GM19193 (cell line): ENCODE results near the gene HS2ST1.

Experiments
- POLR2A ChIP-seq: IDR thresholded peaks from 4 replicates; pipeline ENCODE4 v1.6.1; 2011; ENCODE audit not compliant: insufficient read depth, insufficient read length; ENCODE audit errors: extremely low read depth

Gene HS2ST1

DNA sequence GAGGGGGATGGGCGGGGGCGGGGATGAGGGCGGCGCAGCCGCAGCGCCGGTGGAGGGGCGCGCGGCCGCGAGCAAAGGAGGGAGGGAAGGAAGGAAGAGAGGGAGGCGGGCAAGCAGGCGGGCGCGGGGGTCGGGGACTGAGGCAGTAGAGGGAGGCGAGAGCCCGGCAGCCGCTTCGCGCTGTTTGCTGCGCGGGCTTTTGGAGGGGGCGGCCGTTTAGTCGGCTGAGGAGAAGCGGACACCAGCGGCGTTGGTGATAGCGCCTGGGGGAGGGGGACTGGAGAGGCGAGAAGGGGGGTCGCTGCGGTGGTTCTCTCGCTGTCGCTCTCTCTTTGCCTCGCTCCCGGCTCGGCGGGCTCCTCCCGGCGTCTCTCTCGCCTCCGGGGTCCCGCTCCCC is at the start of gene HS2ST1:
Gene HS2ST1, plus strand, starts transcription at position 35 of the 397 bp plus-strand sequence.
- peak; percentile 71 for TF ChIP-seq POLR2A

GRCh38 chr1:86865973-86866637 is 48.3 kb upstream of the HS2ST1 start:
- TF ChIP-seq POLR2A: no peak

DNA sequence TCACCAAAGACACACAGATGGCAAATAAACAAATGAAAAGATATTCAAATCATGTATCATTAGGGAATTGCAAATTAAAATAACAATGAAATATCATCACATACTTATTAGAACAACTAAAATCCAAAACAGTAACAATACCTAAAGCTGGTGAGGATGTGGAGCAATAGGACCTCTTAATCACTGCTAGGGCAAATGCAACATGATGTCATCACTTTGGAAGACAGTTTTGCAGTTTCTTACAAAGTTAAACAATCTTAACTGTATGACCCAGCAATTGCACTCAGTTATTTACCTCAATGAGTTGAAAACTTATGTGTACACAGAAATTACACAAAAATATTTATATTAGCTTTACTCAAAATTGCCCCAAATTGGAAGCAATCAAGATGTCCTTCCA is 47.8 kb upstream of the HS2ST1 start:
- TF ChIP-seq POLR2A: no peak

- no peak for TF ChIP-seq POLR2A
These were observed 46.0 kb upstream of the HS2ST1 start for GRCh38 chr1:86868477-86868876.

GRCh38 chr1:86871001-86871400 is 43.4 kb upstream of the HS2ST1 start:
- TF ChIP-seq POLR2A: no peak

DNA sequence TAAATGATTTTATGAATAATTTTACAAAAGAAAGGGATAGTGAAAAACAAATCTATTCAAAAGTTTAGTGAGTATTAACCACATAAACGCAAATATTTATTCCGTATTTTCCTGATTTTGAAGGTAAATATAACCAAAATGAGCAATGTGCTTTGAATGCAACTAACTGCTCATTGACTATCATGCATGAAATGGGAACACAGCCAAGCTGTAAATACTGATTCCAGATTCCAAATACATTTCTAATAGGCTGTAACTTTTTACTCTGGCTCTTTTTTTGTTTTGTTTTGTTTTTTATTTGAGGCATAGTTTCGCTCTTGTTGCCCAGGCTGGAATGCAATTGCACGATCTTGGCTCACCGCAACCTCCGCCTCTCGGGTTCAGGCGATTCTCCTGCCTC is 42.3 kb upstream of the HS2ST1 start:
- TF ChIP-seq POLR2A: no peak

GRCh38 chr1:86875722-86876121 is 38.7 kb upstream of the HS2ST1 start:
- TF ChIP-seq POLR2A: no peak

DNA sequence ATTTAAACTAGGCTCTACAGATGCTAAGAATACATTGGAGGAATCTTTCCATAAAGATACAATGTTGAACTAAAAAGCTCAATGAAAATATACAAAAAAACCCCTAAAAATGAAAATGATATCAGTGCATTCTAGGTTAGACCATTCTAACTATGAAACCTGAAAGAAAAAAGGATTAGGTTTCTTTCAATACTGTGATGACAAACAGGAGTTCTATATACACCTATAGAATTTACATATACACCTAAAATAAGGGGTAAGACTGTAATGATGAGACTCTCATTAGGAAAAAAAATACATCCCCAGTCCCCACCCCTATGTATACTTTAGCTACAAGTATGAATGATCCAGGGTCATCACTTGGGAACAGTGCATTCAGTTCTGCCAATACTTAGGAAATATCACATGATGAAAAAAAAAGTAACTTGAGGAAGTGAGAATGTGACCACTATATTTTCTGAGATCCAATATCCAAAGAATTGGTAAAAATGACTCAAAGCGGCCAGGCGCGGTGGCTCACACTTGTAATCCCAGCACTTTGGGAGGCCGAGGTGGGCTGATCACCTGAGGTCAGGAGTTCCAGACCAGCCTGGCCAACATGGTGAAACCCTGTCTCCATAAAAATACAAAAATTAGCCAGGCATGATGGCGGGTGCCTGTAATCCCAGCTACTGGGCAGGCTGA is 26.8 kb upstream of the HS2ST1 start:
- no peak for TF ChIP-seq POLR2A

DNA sequence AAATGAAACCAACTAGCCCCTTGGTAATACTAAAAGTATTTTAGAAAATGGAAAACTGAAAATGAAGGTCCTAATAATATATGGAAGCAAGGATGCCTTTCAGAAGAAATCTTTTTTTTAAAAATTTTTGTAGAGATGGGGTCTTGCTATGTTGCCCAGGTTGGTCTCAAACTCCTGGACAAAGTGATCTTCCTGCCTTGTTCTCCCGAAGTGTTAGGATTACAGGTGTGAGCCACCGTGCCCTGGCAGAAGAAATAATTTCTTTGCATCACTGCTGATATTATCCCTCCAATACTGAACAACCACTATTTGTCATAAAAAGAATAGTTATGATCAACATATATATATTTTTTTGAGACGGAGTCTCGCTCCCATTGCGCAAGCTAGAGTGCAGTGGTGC is 26.1 kb upstream of the HS2ST1 start:
- TF ChIP-seq POLR2A: no peak

DNA sequence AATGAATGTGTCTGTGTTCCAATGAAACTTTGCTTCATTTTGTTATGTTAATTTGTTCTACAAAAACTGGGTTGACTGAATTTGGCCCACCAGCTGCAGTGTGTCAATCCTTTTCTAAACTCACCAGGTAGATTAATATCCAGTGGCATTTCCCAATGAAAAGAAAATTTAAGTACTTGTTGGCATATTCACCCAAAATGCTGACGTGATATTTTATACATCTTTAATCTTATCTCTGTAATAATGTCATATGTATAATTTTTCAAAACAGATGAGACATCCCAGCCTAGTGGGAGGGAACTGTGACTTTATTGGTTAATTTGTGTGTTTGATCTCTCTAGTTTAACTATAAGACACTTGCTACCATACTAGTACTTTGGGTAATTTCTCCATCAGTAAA is 8.6 kb upstream of the HS2ST1 start:
- no peak for TF ChIP-seq POLR2A

- no peak for TF ChIP-seq POLR2A
These were observed 8.0 kb upstream of the HS2ST1 start for GRCh38 chr1:86906419-86906818.

DNA sequence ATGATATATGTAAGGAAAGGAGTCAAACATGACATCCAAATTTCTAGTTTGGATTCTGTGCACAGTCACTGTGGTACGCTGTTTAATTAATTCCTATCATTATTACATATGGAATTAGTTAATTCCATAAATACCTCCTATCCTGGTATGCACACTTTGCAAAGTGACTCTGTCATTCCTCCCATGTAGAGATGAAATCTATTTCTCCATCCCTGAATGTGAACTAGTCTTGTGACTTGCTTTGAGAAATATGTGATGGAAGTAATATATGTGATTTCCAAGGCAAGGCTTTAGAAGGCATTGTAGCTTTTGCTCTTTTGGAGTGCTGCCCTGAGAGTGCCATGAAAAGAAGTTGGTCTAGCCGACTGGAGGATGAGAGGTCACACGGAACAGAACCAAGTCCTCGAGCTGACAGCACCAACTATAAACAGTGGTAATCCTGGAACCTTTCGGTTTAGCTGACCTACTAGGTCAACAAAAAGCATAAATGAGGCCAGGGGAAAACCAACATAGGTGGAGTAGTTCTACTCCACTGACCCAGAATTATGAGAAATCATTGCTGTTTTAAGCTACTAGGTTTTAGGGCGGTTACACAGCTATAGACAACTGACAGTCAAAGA is 2.0 kb upstream of the HS2ST1 start:
- no peak for TF ChIP-seq POLR2A

- no peak for TF ChIP-seq POLR2A
These were observed 988 bp upstream of the HS2ST1 start for GRCh38 chr1:86913399-86913895.

- TF ChIP-seq POLR2A: peak; percentile 88
These were observed 387 bp upstream of the HS2ST1 start, which contains the start of gene SELENOF for GRCh38 chr1:86913896-86914600. SELENOF (minus strand) TSS chr1:86914126; CDS start chr1:86914111, 15 bp downstream.
